GM12801 (cell line): ENCODE results near the gene MRGPRX3.

Source experiments
- CTCF ChIP-seq: IDR thresholded peaks from one replicate; pipeline ENCODE4 v1.5.1; 2011; ENCODE audit warnings: control low read depth; ENCODE audit not compliant: insufficient read length; ENCODE audit errors: extremely low read depth

MRGPRX3 gene

GRCh38 chr11:18140145-18140544 is 7.8 kb downstream of the MRGPRX3 start:
- TF ChIP-seq CTCF, result no peak

- no peak for TF ChIP-seq CTCF
Observed at GRCh38 chr11:18144243-18144642, 11.9 kb downstream of the MRGPRX3 start.

- TF ChIP-seq CTCF, result no peak
Observed at GRCh38 chr11:18145025-18145424, 12.7 kb downstream of the MRGPRX3 start.

GRCh38 chr11:18145837-18146236 is 13.5 kb downstream of the MRGPRX3 start:
- no peak for TF ChIP-seq CTCF

- no peak for TF ChIP-seq CTCF
Observed at GRCh38 chr11:18151581-18151980, 19.2 kb downstream of the MRGPRX3 start.

- no peak for TF ChIP-seq CTCF
Observed at GRCh38 chr11:18168372-18168771, 36.0 kb downstream of the MRGPRX3 start.

- TF ChIP-seq CTCF, result no peak
Observed at GRCh38 chr11:18171377-18172000, 39.1 kb downstream of the MRGPRX3 start.
